ENCODE measurements around the gene ZC3H15. TPM values are rescaled to one million over a fixed set of nuclear protein-coding genes. Genes with fewer than 3 reads are reported as not detected.

The ZC3H15 gene
- total and polyA plus RNA-seq, 2 of the 8 experiments (the other 6 are each of a cell fraction or from before 2014, with no cell fraction given) = 32.0 to 80.8 TPM

- TF ChIP-seq ATF2 (IDR thresholded peaks at IDR 0.05; ENCODE audit: low read length) = no peak
Observed at GRCh38 chr2:186546846-186547245, 60.8 kb downstream of the ZC3H15 start (continued).

Measured in H1 (cell line).